Central memory CD8-positive, alpha-beta T cell (primary cell): ENCODE data around the gene MED13L.
A peak's percentile ranks its signal among the peaks of the same experiment; 100 is the strongest.

ENCODE experiments used
- ATAC-seq: fragments of 150-1000 bp; cut with Tn5 transposase; replicated peaks from 2 replicates; pipeline ENCODE4 v1.10.0; 2022; ENCODE audit warnings: mild to moderate bottlenecking, moderate FRiP score, moderate number of reproducible peaks; ENCODE audit not compliant: poor library complexity, severe bottlenecking; ENCODE audit errors: extremely low read depth
- DNase-seq, 2 donors: peaks; one replicate each; pipeline ENCODE4 v3.0.0; 2021; ENCODE audit warnings: low spot score in 2 of 2
- H3K27ac Mint-ChIP-seq: one replicate; pipeline ENCODE4 v1.8.0; 2022; ENCODE audit warnings: low read depth, mild to moderate bottlenecking, moderate library complexity, mixed read lengths
- H3K27me3 Mint-ChIP-seq: one replicate; pipeline ENCODE4 v1.8.0; 2022; ENCODE audit warnings: mixed read lengths
- H3K36me3 Mint-ChIP-seq: one replicate; pipeline ENCODE4 v1.8.0; 2022; ENCODE audit warnings: mild to moderate bottlenecking, moderate library complexity, mixed read lengths; ENCODE audit not compliant: insufficient read depth
- H3K4me1 Mint-ChIP-seq: one replicate; pipeline ENCODE4 v1.8.0; 2022; ENCODE audit warnings: mixed read lengths
- H3K4me3 Mint-ChIP-seq: one replicate; pipeline ENCODE4 v1.8.0; 2022; ENCODE audit warnings: mild to moderate bottlenecking, moderate library complexity, mixed read lengths
- H3K9me3 Mint-ChIP-seq: one replicate; pipeline ENCODE4 v1.8.0; 2022; ENCODE audit warnings: mixed read lengths

The MED13L gene

DNA sequence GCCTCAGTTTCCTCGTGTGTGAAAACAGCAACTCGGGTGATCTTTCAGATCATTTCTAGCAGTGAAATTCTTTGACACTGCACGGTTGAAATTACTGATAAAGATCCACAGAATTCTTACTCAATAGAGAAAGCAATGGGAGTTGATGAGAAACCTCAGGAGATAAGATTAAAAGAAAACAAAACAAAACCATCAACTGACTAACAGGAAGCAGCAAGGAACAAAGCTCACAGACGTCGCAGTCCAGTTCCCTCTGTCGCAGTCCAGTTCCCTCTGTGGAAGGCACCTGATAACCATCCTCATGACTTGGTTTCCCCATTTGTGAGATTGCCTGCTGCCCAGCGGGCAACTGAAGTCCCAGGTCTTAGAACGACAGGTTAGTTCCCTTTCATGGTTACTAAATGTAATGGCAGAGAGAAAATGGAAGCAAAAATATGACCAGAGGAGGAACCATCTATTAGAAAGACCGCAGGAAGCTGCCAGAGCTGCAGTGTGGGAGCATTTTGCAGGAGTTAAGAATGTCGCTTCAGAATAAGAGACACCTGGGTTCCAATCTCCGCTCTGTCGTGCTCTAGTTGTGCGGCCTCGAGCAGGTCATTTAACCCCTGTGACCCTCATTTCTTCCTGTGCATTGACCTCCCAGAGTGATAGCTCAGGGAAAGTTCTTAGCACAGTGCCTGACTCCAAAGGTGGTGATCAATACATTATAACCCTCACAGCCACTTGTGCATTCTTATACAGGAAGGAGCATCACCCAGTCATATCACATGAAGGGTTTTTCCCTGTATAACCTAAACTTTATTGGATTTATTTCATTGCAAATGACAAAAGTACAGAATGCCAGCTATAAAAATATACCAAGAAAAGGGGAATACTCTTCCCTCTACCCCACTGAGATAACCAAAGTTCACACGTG, 5.1 kb upstream of the MED13L start:
- ATAC-seq (no peak), DNase-seq (no peak)
- Mint-ChIP-seq H3K4me3 (peak overlapping the region; percentile 34), H3K36me3 (peaks cover 3% of the 10 kb centered on the region), H3K27ac (no peak overlapping the region), H3K4me1 (peaks cover 7% of the 10 kb centered on the region), H3K9me3 (no peaks in the 10 kb centered on the region), H3K27me3 (peaks cover 10% of the 10 kb centered on the region)

DNA sequence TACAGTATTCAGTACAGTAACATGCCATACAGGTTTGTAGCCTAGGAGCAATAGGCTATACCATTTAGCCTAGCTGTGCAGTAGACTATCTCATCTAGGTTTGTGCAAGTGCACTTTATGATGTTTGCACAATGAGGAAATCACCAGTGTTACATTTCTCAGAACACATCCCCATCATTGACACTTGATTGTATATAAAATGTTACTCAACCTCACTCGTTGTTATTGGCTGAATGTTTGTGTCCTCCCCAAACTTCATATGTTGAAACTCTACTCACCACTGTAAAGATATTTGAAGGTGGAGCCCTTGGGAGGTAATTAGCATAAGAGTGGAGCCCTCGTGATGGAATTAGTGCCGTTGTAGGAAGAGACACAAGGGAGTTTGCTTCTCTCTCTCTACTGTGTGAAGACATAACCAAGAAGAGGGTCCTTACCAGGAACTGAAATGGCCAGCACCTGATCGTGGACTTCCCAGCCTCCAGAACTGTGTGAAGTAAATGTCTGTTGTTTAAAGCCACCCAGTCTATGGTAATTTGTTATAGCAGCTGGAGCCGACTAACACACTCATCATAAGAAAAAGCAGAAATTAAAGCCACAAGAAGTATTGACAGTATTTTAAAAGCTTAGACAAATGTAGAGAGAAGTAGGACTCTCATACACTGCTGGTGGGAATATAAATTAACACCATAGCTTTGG, 3.2 kb upstream of the MED13L start:
- Mint-ChIP-seq H3K27me3 (peaks cover 9% of the 10 kb centered on the region), H3K36me3 (peaks cover 14% of the 10 kb centered on the region), H3K9me3 (no peaks in the 10 kb centered on the region), H3K27ac (no peak overlapping the region), H3K4me3 (no peak overlapping the region), H3K4me1 (peaks cover 17% of the 10 kb centered on the region)
- ATAC-seq, result no peak
- no peak for DNase-seq

DNA sequence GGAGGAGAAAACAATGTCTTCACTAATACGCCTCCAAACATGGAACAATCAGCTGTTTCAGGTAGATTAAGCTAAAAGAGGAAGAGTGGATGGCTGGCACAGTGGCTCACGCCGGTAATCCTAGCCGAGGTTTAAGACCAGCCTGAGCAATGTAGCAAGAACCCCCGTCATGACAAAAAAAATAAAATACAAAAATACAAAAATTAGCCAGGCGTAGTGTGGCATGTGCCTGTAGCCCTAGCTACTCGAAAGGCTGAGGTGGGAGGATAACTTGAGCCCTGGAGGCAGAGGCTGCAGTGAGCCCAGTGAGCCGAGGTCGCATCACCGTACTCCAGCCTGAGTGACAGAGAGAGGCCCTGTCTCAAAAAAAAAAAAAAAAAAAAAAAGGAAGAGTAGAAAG, 1.2 kb upstream of the MED13L start:
- H3K27me3 Mint-ChIP-seq, result no peaks in the 10 kb centered on the region
- peaks cover 14% of the 10 kb centered on the region for H3K36me3 Mint-ChIP-seq
- peaks cover 37% of the 10 kb centered on the region for H3K4me1 Mint-ChIP-seq
- DNase-seq, result no peak
- H3K27ac Mint-ChIP-seq, result no peak overlapping the region
- peak overlapping the region; percentile 84 for H3K4me3 Mint-ChIP-seq
- ATAC-seq, result no peak
- H3K9me3 Mint-ChIP-seq, result no peaks in the 10 kb centered on the region

DNA sequence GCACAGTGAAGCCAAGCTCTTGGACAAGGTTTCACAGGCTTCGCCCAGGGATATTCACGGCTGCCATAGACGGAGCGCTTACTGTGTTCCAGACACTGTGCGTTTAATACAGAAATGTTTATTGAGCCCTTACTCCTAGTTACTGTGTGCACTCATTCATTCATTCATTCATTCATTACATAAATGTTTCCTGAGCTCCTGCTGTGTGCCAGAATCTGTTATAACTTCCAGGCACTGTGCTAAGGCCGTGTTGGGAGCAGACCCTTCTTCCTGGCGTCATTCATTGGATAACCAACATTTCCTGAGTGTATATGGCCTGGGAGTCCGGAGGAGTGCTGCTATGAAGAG, 760 bp upstream of the MED13L start:
- H3K36me3 Mint-ChIP-seq, result peaks cover 14% of the 10 kb centered on the region
- H3K27me3 Mint-ChIP-seq, result no peaks in the 10 kb centered on the region
- peak overlapping the region; percentile 84 for H3K4me3 Mint-ChIP-seq
- no peak for DNase-seq
- peaks cover 41% of the 10 kb centered on the region for H3K4me1 Mint-ChIP-seq
- ATAC-seq, result no peak
- no peaks in the 10 kb centered on the region for H3K9me3 Mint-ChIP-seq
- no peak overlapping the region for H3K27ac Mint-ChIP-seq

DNA sequence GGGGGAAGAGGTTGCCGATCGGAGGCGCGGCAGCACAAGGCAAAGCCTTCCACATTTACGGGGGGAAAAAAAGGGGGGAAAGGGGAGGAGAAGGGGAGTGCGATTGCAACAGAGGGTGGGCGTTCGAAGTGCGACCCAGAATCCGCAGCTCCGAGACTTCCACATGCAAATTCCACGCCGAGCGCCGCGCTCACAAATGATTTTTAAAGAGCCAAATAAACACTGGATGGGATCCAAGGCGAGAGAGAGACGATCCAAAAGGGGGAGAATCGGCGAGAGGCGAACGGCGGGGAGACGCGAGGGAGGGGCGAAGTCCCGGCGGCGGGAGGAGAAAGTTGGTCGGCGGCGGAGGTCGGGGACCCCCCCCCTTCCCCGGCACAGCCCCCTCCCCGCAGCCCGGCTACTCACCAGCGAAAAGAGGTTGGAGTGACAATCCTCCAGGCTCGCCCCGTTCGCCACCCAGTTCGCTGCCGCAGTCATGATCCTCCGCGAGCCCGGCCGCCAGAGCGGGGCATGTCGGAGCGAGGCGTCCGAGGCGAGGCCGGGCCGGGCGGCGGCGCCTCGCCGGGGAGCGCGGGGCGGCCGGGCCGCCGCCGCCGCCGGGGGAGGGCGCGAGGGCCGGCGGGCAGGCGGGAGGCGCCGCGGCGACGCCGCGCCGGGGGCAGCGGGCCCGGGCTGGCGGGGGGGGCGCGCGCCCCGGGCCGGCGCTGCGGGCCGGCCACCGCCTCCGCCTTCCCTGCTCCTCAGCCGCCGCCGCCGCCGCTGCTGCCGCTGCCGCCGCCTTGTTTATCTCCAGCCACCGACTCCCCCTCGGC, 634 bp downstream of the MED13L start:
- Mint-ChIP-seq H3K27me3 (no peaks in the 10 kb centered on the region), H3K27ac (peak overlapping the region; percentile 80), H3K4me1 (peaks cover 40% of the 10 kb centered on the region), H3K9me3 (no peaks in the 10 kb centered on the region), H3K4me3 (peak overlapping the region; percentile 84), H3K36me3 (peaks cover 14% of the 10 kb centered on the region)
- peak; percentile 47 for ATAC-seq
- peak; percentile 52 to 53 for DNase-seq

DNA sequence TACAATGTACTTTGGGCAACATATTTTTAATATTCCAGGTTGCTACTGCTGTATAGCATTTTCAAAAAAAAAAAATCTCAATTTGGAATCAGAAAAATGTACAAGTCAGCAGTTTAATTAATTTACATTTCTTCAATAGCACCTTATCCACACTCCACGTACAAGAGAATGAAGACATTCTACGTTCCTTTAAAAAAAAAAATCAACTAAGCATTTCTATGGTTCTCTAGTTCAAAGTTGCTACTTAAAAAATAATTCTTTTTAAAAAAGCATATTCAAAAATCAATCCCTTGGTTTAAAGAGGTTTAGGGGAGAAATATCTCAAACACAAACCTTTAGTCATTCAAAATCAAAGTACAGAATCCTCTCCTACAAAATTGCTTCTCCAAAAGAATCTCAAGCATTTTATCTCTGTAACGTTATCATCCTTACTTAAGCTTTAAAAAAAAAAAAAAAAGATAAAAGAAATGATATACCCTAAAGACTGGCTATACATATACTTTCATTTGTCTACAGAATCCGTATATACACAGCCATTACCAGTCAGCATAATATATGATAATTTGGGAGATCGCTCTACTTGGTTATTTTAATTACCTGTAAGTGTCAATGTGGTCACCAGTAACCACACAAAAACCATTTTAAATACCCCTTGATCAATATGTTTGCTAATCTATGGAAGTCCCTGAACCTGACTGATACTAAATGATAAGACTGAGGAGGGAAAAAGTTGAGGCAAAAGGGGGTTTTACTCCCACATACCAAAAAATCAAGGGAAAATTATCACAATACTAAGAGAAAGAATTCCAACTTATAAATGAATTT, 2.7 kb downstream of the MED13L start:
- Mint-ChIP-seq H3K27me3 (no peaks in the 10 kb centered on the region), H3K27ac (no peak overlapping the region), H3K36me3 (peaks cover 14% of the 10 kb centered on the region), H3K9me3 (no peaks in the 10 kb centered on the region), H3K4me1 (peaks cover 46% of the 10 kb centered on the region), H3K4me3 (peak overlapping the region; percentile 84)
- DNase-seq (no peak), ATAC-seq (no peak)

DNA sequence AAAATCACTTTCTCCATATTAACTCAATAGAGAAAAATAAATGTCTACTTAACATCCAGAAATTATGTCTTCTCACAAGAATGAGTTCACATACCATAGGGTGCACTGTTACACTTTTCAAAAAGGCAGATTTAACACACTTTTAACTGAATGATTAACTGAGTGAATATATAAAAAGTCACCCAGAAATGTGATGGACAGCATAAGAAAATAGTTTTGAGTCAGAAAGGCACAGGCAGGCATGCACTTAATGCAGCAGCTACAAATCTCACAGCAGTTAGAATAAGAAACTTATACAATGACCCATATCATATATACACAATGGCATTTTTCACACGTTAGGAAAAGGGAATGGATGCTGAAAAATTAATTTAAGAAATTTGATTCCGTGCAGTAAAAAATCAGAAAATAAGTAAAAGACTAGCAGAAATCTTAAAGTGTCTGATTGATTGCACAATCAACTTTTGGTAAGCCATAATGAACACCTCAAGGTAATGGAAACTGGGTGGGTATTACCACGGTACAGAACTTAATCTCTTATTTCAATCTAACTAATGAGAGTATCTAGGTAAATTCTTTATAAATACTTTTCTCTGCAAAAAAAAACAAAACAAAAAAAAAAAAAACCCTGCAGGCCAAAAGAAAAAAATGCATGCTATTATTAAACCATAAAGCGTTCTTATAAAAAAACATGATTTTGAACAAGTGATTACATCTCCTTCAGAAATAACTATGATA, 3.5 kb downstream of the MED13L start:
- H3K4me3 Mint-ChIP-seq, result peak overlapping the region; percentile 32
- no peaks in the 10 kb centered on the region for H3K27me3 Mint-ChIP-seq
- H3K27ac Mint-ChIP-seq, result no peak overlapping the region

GRCh38 chr12:116267948-116268347, 9.5 kb downstream of the MED13L start:
- H3K27me3 Mint-ChIP-seq, result no peaks in the 10 kb centered on the region
- H3K4me1 Mint-ChIP-seq, result peaks cover 25% of the 10 kb centered on the region
- no peak overlapping the region for H3K4me3 Mint-ChIP-seq
- ATAC-seq (no peak), DNase-seq (no peak)
- H3K27ac Mint-ChIP-seq, result no peak overlapping the region
- H3K9me3 Mint-ChIP-seq, result no peaks in the 10 kb centered on the region
- no peaks in the 10 kb centered on the region for H3K36me3 Mint-ChIP-seq

More for the DNA sequence above, 3.5 kb downstream of the MED13L start:
- DNase-seq (no peak), ATAC-seq (no peak)
- H3K4me1 Mint-ChIP-seq, result peaks cover 51% of the 10 kb centered on the region
- H3K9me3 Mint-ChIP-seq, result no peaks in the 10 kb centered on the region
- H3K36me3 Mint-ChIP-seq, result peaks cover 14% of the 10 kb centered on the region

GRCh38 chr12:116266631-116267349, 10.7 kb downstream of the MED13L start:
- H3K27ac Mint-ChIP-seq, result no peak overlapping the region
- no peaks in the 10 kb centered on the region for H3K36me3 Mint-ChIP-seq
- H3K27me3 Mint-ChIP-seq, result no peaks in the 10 kb centered on the region
- H3K9me3 Mint-ChIP-seq, result no peaks in the 10 kb centered on the region
- H3K4me1 Mint-ChIP-seq, result peaks cover 21% of the 10 kb centered on the region
- DNase-seq (no peak), ATAC-seq (no peak)
- no peak overlapping the region for H3K4me3 Mint-ChIP-seq

GRCh38 chr12:116266168-116266601, 11.3 kb downstream of the MED13L start:
- ATAC-seq (no peak), DNase-seq (no peak)
- no peaks in the 10 kb centered on the region for H3K9me3 Mint-ChIP-seq
- H3K27me3 Mint-ChIP-seq, result no peaks in the 10 kb centered on the region
- H3K4me1 Mint-ChIP-seq, result peaks cover 25% of the 10 kb centered on the region
- no peaks in the 10 kb centered on the region for H3K36me3 Mint-ChIP-seq
- no peak overlapping the region for H3K4me3 Mint-ChIP-seq
- H3K27ac Mint-ChIP-seq, result no peak overlapping the region
